ENCODE measurements around the gene SLC2A4RG.

SLC2A4RG gene

DNA sequence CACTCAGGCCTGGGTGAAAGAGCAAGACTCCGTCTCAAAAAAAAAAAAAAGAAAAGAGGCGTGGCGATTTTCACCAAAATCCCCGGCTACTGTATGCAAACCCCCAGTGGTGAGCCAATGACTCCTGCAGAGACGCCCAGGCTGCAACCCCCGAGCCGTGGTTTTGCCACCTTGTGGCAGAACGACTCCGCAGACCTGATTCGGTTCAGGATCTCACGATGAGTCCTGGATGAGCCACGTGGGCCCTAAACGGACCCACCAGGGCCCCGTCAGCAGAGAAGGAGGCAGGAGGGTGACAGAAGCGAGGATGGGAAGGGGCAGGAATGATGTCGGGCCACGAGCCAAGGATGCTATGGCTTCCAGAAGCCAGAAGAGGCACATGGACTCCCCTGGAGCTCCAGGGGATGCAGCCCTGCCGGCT lies 42.5 kb downstream of the SLC2A4RG start:
- no peak for DNase-seq

GRCh38 chr20:63782521-63782971 lies 43.0 kb downstream of the SLC2A4RG start:
- no peak for DNase-seq

- DNase-seq, result no peak
Observed at GRCh38 chr20:63783970-63784369, 44.4 kb downstream of the SLC2A4RG start.

- DNase-seq, result no peak
Observed at GRCh38 chr20:63785691-63786131, 46.1 kb downstream of the SLC2A4RG start.

DNA sequence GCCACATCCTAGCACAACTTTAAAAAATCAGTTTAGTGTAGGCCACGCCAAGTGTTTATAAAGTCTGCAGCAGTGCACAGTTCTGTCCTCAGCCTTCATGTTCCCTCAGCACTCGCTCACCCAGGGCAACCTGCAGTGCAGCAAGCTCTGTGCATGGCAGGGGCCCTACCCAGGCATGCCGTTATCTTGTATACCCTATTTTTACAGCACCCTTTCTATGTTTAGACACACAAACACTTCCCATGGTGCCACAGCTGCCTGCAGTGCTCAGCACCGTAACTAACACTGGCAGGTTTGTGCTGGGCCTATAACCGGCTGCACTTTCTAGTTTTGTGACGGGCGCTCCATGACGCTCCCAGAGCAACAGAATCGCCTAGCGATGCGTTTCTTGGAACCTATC lies 47.7 kb downstream of the SLC2A4RG start:
- DNase-seq, result no peak

GRCh38 chr20:63787749-63788148 lies 48.2 kb downstream of the SLC2A4RG start:
- no peak for DNase-seq

GRCh38 chr20:63789836-63790571 lies 50.4 kb downstream of the SLC2A4RG start:
- DNase-seq, result no peak

DNA sequence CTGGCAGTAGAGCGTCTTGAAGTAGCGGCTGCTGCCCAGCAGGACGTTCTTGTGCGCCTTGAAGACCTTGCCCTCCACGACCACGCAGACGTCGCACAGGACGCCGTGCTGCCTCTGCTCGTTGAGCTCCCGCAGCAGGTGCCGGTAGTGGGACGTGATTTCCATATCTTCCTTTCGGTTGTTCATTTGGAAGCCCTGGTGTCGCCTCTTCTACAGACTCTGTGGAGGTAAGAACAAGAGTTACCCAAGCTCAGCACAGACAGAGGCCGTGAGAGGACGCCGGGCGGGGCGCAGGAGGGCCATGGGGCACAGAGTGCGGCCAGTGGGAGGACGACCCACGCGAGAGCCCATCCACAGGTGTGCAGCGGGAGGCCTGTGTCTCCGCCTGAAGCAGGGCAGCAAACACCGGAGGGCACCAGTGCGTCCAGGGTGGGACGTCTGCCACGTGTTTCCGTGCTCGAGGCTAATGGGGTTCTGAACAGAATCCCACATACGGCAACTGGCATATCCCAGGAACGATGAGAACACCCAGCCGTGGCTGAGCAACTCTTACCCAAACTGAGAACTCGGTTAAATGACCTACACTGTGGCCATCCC lies 51.1 kb downstream of the SLC2A4RG start:
- no peak for DNase-seq

DNA sequence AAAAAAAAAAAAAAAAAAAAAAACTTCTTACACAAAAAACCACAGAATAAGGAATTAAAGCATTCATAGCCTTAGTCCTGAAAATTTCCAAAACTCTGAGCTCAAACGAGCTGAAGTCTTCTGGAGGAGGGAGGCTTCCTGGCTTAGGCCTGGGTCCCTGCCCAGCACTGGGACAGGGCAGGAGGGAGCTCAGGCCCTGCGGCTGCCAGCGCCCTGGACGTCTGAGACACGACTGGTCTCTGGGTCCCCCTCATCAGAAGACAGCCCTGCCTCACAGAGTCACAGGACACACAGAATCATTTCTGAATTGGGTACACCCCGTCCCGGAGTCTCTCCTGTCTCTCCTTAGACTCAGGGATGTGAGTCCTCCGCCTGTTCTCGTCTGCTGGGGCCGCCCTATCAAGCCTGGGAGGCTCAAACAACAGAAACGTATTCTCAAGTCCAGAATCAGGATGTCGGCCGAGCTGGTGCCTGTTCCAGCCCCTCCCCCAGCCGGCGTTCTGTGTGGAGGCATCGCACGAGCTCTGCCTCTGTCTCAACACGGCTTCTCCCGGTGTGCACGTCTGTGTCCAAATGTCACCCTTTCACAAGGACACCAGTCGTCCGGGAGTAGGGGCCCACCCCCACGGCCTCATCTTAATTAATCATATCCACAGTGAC lies 52.1 kb downstream of the SLC2A4RG start:
- DNase-seq, result no peak

DNA sequence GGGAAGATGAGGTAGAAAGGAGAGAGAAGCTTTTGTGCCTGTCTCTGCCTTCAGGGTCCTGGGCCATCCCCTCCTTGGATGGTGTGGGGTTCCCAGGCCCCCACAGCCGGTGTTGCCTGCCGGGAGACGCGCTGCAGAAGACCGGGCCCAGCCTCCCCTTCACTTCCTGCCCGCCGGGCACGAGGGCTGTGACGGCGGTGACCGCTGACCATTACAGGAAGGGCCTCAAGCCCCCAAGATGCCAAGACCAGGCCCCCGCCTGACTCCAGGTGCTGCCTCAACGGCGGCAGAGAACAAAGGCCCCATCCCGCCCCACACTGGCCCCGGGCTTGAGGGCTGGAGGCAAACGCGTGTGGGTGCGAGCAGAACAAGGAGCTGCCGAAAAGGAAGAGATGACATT lies 53.3 kb downstream of the SLC2A4RG start:
- no peak for DNase-seq
